ENCODE data around the gene TPSD1.
"Not testable (repeated sequence)": the region's sequence is repeated elsewhere in the genome, so short reads cannot be mapped to it uniquely, and the experiment has no call there.

The TPSD1 gene

GRCh38 chr16:1262846-1263221, 7.0 kb downstream of the TPSD1 start:
- DNase-seq (ENCODE audit: low read depth), result no peak

GRCh38 chr16:1263591-1264344, 7.9 kb downstream of the TPSD1 start:
- DNase-seq (ENCODE audit: low read depth), result no peak

- no peak for DNase-seq (ENCODE audit: low read depth)
Observed at GRCh38 chr16:1264345-1265089, 8.6 kb downstream of the TPSD1 start.

- DNase-seq (ENCODE audit: low read depth), result no peak
Observed at GRCh38 chr16:1265090-1265630, 9.3 kb downstream of the TPSD1 start.

- no peak for DNase-seq (ENCODE audit: low read depth)
Observed at GRCh38 chr16:1265826-1266225, 10.0 kb downstream of the TPSD1 start.

- not testable (repeated sequence) for DNase-seq (ENCODE audit: low read depth)
Observed at GRCh38 chr16:1269418-1269817, 13.5 kb downstream of the TPSD1 start.

- DNase-seq (ENCODE audit: low read depth), result no peak
Observed at GRCh38 chr16:1271380-1271723, 15.5 kb downstream of the TPSD1 start.

- not testable (repeated sequence) for DNase-seq (ENCODE audit: low read depth)
Observed at GRCh38 chr16:1271724-1272413, 16.0 kb downstream of the TPSD1 start.

GRCh38 chr16:1272453-1273198, 16.8 kb downstream of the TPSD1 start:
- DNase-seq (ENCODE audit: low read depth), result no peak

- no peak for DNase-seq (ENCODE audit: low read depth)
Observed at GRCh38 chr16:1273816-1274215, 17.9 kb downstream of the TPSD1 start.

GRCh38 chr16:1274767-1275166, 18.9 kb downstream of the TPSD1 start:
- no peak for DNase-seq (ENCODE audit: low read depth)

- DNase-seq (ENCODE audit: low read depth), result no peak
Observed at GRCh38 chr16:1275791-1276579, 20.1 kb downstream of the TPSD1 start.

GRCh38 chr16:1276580-1276878, 20.7 kb downstream of the TPSD1 start:
- DNase-seq (ENCODE audit: low read depth), result no peak

- no peak for DNase-seq (ENCODE audit: low read depth)
Observed at GRCh38 chr16:1277151-1277598, 21.3 kb downstream of the TPSD1 start.

- no peak for DNase-seq (ENCODE audit: low read depth)
Observed at GRCh38 chr16:1277617-1278282, 21.9 kb downstream of the TPSD1 start.

- DNase-seq (ENCODE audit: low read depth), result no peak
Observed at GRCh38 chr16:1278477-1278876, 22.6 kb downstream of the TPSD1 start.

- no peak for DNase-seq (ENCODE audit: low read depth)
Observed at GRCh38 chr16:1279081-1279944, 23.4 kb downstream of the TPSD1 start.

GRCh38 chr16:1279945-1280589, 24.2 kb downstream of the TPSD1 start:
- DNase-seq (ENCODE audit: low read depth), result no peak

- no peak for DNase-seq (ENCODE audit: low read depth)
Observed at GRCh38 chr16:1280783-1281182, 24.9 kb downstream of the TPSD1 start.

Measured in stimulated activated CD8-positive, alpha-beta memory T cell treated with anti-CD3 and anti-CD28 coated beads, Interleukin-4, amount 100 ng/mL, for 24 hours (primary cell).